LNCaP clone FGC (cell line): ENCODE results near the gene SPSB1.

Source experiments
- DNase-seq: peaks from one replicate; pipeline ENCODE4 v3.0.0-alpha.2; 2011; ENCODE audit warnings: low read depth
- H3K4me3 ChIP-seq: 2 replicates; pipeline ENCODE4 v1.5.1; 2011; ENCODE audit warnings: mild to moderate bottlenecking, low read depth, low read length, control low read depth
- TF ChIP-seq, protein P1 (sequence below): IDR thresholded peaks from 2 replicates; pipeline ENCODE4 v1.5.1; 2012; ENCODE audit warnings: mild to moderate bottlenecking; ENCODE audit not compliant: control insufficient read depth, insufficient read depth; ENCODE audit errors: extremely low read depth

SPSB1 gene

DNA sequence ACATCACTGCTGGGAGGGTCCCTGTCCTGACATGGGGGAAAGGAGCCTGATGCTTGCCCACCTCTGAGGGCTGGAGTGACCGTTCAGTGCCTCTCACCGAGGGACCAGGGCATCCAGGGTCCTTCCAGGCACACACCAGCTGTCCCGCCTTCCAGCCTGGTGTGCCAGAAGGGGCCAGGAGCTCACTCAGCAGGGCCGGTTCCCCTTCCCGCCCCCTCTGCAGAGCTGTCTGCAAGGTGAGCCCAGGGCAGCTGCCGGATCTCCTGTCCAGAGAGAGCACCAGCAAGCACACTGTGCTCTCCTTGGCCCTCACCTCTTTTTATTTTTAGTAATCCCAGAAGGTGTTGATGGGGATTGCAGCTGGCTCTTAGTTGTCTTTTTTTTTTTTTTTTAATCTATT lies 41.2 kb upstream of the SPSB1 start:
- TF ChIP-seq, protein P1, sequence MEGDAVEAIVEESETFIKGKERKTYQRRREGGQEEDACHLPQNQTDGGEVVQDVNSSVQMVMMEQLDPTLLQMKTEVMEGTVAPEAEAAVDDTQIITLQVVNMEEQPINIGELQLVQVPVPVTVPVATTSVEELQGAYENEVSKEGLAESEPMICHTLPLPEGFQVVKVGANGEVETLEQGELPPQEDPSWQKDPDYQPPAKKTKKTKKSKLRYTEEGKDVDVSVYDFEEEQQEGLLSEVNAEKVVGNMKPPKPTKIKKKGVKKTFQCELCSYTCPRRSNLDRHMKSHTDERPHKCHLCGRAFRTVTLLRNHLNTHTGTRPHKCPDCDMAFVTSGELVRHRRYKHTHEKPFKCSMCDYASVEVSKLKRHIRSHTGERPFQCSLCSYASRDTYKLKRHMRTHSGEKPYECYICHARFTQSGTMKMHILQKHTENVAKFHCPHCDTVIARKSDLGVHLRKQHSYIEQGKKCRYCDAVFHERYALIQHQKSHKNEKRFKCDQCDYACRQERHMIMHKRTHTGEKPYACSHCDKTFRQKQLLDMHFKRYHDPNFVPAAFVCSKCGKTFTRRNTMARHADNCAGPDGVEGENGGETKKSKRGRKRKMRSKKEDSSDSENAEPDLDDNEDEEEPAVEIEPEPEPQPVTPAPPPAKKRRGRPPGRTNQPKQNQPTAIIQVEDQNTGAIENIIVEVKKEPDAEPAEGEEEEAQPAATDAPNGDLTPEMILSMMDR = no peak
- no peak overlapping the region for H3K4me3 ChIP-seq
- DNase-seq = no peak

DNA sequence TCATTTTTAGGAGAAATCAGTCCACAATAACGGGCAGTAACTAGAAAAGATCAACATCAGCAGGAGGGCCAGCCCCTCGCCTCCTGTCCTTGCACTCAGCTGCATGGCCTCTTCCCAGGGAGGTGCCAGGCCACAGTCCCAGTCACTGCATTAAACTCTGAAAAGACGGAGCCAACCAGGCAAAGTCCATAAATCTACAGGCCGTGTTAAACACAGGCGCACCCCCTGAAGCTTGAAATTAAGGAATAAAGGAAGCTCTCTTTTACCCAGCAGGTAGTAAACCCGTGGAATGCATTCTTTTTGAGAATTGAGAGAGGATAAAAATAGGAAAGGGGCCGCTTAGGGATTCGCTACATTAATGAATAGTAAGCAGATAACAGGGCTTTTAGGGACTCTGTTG lies 39.7 kb upstream of the SPSB1 start:
- TF ChIP-seq, protein P1 = no peak
- no peak overlapping the region for H3K4me3 ChIP-seq
- no peak for DNase-seq

DNA sequence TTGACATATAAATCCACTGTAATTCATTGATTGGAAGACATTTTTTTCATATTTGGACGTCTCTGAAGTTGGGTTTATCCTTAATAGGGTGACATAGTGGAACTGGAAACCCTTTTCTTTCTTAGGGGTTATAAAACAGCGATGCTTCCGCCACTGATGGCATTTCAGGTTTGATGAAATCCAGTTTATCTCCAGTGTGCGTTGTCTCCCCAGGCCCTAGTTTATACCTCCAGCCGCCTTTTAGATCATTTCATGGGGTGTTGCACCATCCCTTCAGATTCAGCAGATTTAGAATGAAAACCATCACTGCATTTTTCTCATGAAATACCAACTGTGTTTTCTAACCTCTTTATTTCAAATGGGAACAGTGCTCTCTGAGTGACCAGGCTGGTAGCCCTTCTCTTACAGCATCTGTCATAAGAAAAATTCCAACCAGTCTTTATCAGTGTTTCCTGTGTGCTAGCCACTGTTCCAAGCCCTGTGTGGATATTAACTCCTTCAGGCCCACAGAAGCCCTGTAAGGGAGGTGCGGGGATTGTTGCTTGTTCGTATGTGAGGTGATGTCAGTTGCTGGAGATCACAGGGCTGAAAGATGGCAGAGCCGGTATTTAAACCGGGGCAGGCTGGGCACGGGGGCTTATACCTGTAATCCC lies 39.1 kb upstream of the SPSB1 start:
- DNase-seq = no peak
- H3K4me3 ChIP-seq = no peak overlapping the region
- TF ChIP-seq, protein P1 = no peak

- no peak overlapping the region for H3K4me3 ChIP-seq
- DNase-seq = no peak
- TF ChIP-seq, protein P1 = no peak
These were observed 36.4 kb upstream of the SPSB1 start for GRCh38 chr1:9256332-9256731.

DNA sequence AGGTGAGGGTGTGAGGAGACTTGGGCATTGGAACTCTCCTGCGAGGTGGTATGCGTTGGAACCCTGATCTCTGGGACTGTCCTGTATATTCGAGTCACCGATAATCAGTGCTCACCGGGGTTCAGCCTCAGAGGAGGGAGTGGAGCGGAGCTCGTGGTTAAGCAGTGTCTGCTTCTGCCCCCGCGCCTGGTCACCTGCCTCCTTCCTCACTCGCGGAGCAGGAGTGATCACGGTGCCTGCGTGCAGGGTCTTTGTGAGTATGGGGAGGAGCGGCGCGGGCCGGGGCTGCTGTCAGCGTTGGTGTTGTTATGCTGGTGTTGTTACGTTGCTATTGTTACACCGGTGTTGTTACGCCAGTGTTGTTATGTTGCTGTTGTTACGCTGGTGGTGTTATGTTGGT lies 34.8 kb upstream of the SPSB1 start:
- H3K4me3 ChIP-seq = no peak overlapping the region
- DNase-seq = no peak
- TF ChIP-seq, protein P1 = no peak

DNA sequence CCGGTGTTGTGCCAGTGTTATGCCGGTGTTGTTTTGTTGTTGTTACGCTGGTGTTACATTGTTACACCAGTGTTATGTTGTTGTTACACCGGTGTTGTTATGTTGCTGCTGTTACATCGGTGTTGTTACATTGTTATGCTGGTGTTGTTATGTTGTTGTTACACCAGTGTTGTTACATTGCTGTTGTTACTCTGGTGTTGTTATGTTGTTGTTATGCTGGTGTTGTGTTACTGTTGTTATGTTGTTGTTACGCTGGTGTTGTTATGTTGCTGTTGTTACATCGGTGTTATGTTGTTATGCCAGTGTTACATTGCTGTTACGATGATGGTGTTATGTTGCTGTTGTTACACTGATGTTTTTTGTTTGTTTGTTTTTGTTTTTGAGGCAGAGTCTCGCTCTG lies 34.1 kb upstream of the SPSB1 start:
- DNase-seq = no peak
- TF ChIP-seq, protein P1 = no peak
- no peak overlapping the region for H3K4me3 ChIP-seq
